GM12892 (cell line): ENCODE data around the gene CCDC152.

Source experiments
- POLR2A ChIP-seq: IDR thresholded peaks from 2 replicates; pipeline ENCODE4 v1.6.1; 2011; ENCODE audit warnings: low read depth, low read length, control low read depth
- POLR2AphosphoS5 ChIP-seq: IDR thresholded peaks from 2 replicates; pipeline ENCODE4 v1.6.1; 2011; ENCODE audit warnings: low read depth, low read length, control low read depth
- TAF1 ChIP-seq: IDR thresholded peaks from 2 replicates; pipeline ENCODE4 v1.6.1; 2011; ENCODE audit warnings: low read depth, mild to moderate bottlenecking, control low read depth, low read length, borderline replicate concordance

DNA sequence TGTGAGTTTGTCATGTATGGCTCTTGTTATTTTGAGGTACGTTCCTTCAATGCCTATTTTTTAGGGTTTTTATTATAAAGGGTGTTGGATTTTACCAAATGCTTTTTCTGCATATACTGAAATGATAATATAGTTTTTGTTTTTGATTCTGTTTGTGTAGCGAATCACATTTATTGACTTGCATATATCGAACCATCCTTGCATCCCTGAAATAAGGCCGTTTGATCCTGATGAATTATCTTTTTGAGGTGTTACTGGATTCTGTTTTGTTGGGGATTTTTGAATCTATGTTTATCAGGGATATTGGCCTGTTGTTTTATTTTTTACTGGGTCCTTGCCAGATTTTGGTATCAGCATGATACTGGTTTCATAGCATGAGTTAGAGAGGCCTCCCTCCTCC is 29.1 kb downstream of the CCDC152 start:
- TF ChIP-seq POLR2A (no peak), POLR2AphosphoS5 (no peak), TAF1 (no peak)
